Neural progenitor cell (in vitro differentiated cells): ENCODE results near the gene APOL3.

ENCODE experiments used
- EZH2 ChIP-seq: fragments of 200-600 bp; sonication (generic); IDR thresholded peaks from 2 replicates; pipeline ENCODE4 v1.6.1; 2017; ENCODE audit warnings: antibody characterized with exemption, mild to moderate bottlenecking, moderate library complexity
- EZH2phosphoT487 ChIP-seq: fragments of 200-600 bp; sonication (generic); IDR thresholded peaks from 2 replicates; pipeline ENCODE4 v1.6.1; 2017; ENCODE audit warnings: antibody characterized with exemption
- TF ChIP-seq, protein P1 (sequence below): fragments of 200-600 bp; sonication (generic); IDR thresholded peaks from 2 replicates; pipeline ENCODE4 v1.5.1; 2017; ENCODE audit warnings: antibody characterized with exemption, mild to moderate bottlenecking

DNA sequence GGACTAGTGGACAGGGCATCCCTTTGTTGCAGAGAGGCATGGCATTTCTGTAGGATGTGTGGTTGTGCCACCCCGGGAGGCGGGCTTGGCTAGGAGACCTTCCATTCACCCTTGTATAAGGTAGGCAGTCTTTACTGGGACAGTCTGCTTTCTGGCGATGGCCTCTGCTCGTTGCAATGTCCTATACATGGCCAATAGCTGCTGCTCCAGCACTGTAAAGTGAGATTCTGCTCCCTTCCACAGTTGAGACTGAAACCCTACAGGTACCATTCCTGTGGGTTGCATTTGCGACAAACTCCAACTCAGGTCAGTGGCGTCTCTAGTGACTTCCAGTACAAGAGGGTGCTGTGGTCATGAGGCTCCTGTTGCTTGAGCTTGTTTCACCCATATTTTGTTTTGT lies 20.4 kb upstream of the APOL3 start:
- TF ChIP-seq, protein P1, sequence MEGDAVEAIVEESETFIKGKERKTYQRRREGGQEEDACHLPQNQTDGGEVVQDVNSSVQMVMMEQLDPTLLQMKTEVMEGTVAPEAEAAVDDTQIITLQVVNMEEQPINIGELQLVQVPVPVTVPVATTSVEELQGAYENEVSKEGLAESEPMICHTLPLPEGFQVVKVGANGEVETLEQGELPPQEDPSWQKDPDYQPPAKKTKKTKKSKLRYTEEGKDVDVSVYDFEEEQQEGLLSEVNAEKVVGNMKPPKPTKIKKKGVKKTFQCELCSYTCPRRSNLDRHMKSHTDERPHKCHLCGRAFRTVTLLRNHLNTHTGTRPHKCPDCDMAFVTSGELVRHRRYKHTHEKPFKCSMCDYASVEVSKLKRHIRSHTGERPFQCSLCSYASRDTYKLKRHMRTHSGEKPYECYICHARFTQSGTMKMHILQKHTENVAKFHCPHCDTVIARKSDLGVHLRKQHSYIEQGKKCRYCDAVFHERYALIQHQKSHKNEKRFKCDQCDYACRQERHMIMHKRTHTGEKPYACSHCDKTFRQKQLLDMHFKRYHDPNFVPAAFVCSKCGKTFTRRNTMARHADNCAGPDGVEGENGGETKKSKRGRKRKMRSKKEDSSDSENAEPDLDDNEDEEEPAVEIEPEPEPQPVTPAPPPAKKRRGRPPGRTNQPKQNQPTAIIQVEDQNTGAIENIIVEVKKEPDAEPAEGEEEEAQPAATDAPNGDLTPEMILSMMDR, result no peak
- TF ChIP-seq EZH2 (no peak), EZH2phosphoT487 (no peak)
